Activated CD8-positive, alpha-beta memory T cell treated with anti-CD3 and anti-CD28 coated beads for 1 hour (primary cell): ENCODE results near the gene MBP.

Experiments
- DNase-seq, 2 donors: peaks; one replicate each; pipeline ENCODE4 v3.0.0-alpha.2; 2020; ENCODE audit warnings: low read depth in 1 of 2; ENCODE audit errors: extremely low read depth in 1 of 2

The MBP gene

DNA sequence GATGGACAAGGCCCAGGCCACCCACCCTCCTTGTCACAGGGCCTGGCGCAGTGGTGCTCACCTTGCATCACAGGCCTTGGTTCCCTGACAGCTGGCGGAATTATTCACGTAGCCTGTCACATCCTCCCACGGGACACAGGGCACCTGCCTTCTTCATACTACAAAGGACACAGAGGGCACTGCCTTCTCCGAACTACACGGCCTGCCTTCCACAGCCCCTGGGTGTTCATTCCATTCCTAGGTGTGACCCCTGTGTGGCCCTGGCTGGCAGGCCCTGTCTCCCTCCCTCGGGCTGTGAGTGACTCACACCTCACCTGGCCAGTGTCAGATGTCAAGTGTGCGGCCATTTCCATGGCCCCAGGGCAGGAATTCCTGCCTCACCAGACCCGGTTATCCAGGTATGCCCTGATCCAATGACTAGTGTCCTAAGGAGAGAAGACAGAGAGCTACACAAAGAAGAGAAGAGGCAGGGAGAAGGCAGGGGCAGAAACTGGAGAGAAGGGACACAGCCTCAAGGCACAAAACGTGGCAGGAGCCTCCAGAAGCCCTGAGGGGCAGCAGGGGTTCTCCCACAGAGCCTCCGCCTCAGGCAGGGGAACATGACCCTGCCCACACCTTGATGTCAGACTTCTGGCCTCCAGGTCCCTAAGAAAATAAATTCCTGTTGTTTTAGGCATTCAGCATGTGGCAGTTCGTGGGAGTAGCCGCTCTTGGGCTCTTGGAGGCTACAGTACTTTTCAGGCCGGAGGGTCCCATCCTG, 43.4 kb downstream of the MBP start:
- no peak for DNase-seq

- no peak for DNase-seq
These were observed 45.0 kb downstream of the MBP start for GRCh38 chr18:77087393-77088141.

GRCh38 chr18:77086656-77087392, 45.8 kb downstream of the MBP start:
- no peak for DNase-seq

GRCh38 chr18:77086034-77086433, 46.5 kb downstream of the MBP start:
- no peak for DNase-seq

GRCh38 chr18:77084688-77085035, 47.9 kb downstream of the MBP start:
- no peak for DNase-seq

DNA sequence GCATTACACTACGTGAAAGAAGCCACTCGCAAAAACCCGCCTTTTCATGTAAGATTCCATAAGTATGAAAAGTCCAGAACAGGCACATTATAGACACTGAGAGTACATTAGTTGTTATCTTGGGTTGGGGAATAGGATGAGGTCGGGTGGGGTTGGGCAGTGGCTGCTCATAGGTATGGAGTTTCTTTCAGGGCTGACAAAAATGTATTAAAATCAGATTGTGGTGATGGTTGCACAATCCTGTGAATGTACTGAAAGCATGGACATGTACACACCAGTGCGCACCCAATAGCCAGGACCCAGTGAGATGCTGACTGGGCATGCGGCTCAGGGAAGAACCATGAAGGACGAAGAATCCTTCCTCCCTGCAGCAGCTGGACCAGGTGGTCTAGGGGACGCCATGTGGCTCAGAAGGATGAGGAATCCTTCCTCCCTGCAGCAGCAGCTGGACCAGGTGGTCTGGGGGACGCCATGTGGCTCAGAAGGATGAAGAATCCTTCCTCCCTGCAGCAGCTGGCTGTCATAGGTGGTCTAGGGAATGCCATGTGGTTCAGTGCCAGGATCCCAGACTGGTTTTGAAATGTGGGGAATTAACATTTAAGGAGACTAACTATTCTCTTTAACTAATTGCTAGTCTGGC, 50.1 kb downstream of the MBP start:
- no peak for DNase-seq

- DNase-seq: no peak
These were observed 51.2 kb downstream of the MBP start for GRCh38 chr18:77081390-77081778.

DNA sequence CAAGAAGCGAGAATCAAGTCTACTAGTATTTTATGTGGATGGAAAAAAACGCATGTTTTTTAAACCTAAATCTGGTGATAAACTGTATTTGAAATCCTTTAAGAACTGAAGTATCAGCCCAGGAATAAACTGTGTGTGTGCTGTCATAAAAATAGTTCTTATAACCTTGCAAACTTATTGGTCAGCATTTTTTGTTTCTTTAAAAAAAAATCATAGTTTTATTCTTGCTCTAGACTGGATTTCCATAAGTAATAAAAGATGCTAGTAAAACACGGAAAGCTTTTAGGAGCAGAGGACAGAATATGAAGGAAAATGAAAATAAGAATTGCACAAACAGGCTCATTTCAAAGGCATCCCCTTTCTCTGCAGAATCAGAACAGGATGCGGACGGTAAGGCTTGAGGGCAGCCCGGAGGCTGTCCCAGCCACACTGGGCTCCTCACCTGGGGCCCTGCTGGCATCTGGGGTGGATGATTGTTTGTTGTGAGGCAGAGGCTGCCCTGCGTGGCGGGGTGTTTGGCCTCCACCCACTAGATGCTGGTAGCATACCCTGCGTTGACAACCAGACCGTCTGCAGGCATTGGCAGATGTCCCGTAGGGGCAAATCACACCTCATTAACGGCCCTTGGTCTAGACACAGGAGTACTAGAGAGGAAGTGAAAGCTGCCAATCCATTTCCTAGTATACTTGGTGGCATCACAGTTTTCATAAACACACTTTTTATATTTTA, 52.5 kb downstream of the MBP start:
- DNase-seq: no peak

GRCh38 chr18:77079088-77079487, 53.5 kb downstream of the MBP start:
- no peak for DNase-seq

DNA sequence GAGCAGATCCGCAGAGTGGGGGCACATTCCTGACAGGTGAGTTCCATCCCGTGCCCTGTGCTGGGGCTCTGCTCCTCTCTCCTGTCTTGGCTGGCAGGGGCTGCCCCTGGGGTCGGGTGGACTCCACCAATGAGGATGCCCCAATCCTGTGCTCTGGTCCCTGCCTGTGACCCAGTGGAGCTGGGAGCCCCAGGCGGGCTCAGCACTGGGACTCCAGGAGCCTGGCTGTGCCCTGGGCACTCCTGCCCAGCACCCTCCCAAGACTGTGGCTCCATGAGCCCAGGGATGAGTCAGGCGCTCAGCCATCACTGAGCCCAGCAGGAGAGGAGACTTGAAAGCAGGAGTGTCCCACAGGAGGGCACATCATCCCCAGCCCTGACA, 53.9 kb downstream of the MBP start:
- DNase-seq: no peak

- DNase-seq: no peak
These were observed 54.5 kb downstream of the MBP start for GRCh38 chr18:77077941-77078689.

DNA sequence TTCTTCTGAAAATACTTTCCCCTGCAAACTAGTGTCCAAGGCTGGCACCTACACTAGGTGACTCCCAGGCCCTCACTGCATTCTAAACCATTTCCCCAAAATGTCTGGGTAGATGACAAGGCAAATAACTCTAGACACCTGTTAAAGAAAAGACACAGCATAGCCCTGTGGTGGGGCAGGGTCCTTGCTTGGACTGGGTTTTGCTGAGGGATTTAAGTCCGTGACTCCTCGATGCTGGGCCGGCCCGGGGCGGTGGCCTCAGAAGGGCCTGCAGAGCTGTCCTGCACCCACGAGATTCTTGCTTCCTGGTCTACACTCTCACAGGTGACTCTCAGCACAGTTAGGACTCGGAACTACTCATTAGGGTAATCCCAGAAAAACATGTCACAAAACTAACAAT, 55.2 kb downstream of the MBP start:
- no peak for DNase-seq

- DNase-seq: no peak
These were observed 56.5 kb downstream of the MBP start for GRCh38 chr18:77076111-77076510.

- DNase-seq: no peak
These were observed 58.2 kb downstream of the MBP start for GRCh38 chr18:77074431-77074830.

- no peak for DNase-seq
These were observed 59.1 kb downstream of the MBP start for GRCh38 chr18:77073336-77074093.

DNA sequence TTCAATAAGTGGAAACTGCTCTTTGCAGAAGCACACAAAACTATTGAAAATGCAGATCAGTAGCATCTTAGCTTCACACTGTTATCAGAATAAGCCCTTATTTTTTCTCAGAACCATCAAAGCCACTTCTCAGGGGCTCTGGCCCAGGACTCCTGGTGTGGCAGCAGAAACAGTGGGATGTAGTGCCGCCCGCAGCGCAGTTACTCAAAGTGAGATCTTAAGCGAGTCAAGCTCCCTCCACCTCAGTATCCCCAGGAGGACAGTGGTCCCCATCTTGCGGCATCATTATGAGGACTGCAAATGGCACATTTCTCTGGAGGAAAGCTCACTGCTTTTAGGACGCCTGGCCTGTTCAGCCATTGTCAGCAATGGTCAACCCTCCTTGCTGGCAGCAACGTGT, 60.0 kb downstream of the MBP start:
- DNase-seq: no peak

GRCh38 chr18:77071711-77072292, 60.8 kb downstream of the MBP start:
- DNase-seq: peak in 1 of 2 donors; percentile 55

- DNase-seq: no peak
These were observed 61.5 kb downstream of the MBP start for GRCh38 chr18:77071061-77071460.

- DNase-seq: no peak
These were observed 62.0 kb downstream of the MBP start for GRCh38 chr18:77070627-77071026.
